Omental fat pad (tissue), 4 donors: ENCODE results near the gene GALM. TPM values are rescaled to one million over a fixed set of nuclear protein-coding genes. Genes with fewer than 3 reads are reported as not detected.
"Not testable (repeated sequence)": the region's sequence is repeated elsewhere in the genome, so short reads cannot be mapped to it uniquely, and the experiment has no call there.

Experiments
- ATAC-seq: fragments of 150-250 bp; one replicate; pipeline ENCODE4 v1.9.1; 2016; ENCODE audit warnings: mild to moderate bottlenecking, moderate library complexity; ENCODE audit not compliant: low FRiP score
- DNase-seq: peaks from one replicate; pipeline ENCODE4 v3.0.0-alpha.2; 2019; ENCODE audit warnings: low spot score
- CTCF ChIP-seq, 3 donors: fragments of 450-650 bp; IDR thresholded peaks; one replicate each; pipeline ENCODE4 v1.5.1; 2016 to 2017; ENCODE audit warnings: antibody characterized with exemption in 3 of 3, mild to moderate bottlenecking in 3 of 3, moderate library complexity in 2 of 3
- total RNA-seq, 4 donors: library from RNA; depleted of rRNA; stranded (reverse); fragments of >200 nt; gene quantifications; one replicate each; pipeline ENCODE4 v1.1.0, GENCODE V29; 2016

The GALM gene
- total RNA-seq, 4 donors from 2014 or later, result 9.7 to 29.3 (median 25.7) TPM

- no peak for DNase-seq
- TF ChIP-seq CTCF (IDR thresholded peaks at IDR 0.05), result no peak
- ATAC-seq, result no peak
Measured at GRCh38 chr2:38668092-38668491, 2.2 kb downstream of the GALM start.

GRCh38 chr2:38668779-38669479 lies 3.0 kb downstream of the GALM start:
- DNase-seq, result no peak
- no peak for TF ChIP-seq CTCF (IDR thresholded peaks at IDR 0.05)
- ATAC-seq, result no peak

- ATAC-seq (no peak), DNase-seq (no peak)
- TF ChIP-seq CTCF (IDR thresholded peaks at IDR 0.05), result no peak
Measured at GRCh38 chr2:38671303-38671702, 5.4 kb downstream of the GALM start.

- TF ChIP-seq CTCF (IDR thresholded peaks at IDR 0.05), result no peak
- no peak for ATAC-seq
- DNase-seq, result no peak
Measured at GRCh38 chr2:38671946-38672345, 6.0 kb downstream of the GALM start.

GRCh38 chr2:38672445-38673391 lies 6.8 kb downstream of the GALM start:
- no peak for ATAC-seq
- no peak for DNase-seq
- TF ChIP-seq CTCF (IDR thresholded peaks at IDR 0.05), result no peak

- ATAC-seq (no peak), DNase-seq (no peak)
- TF ChIP-seq CTCF (IDR thresholded peaks at IDR 0.05), result no peak
Measured at GRCh38 chr2:38676681-38677080, 10.8 kb downstream of the GALM start.

- not testable (repeated sequence) for ATAC-seq, DNase-seq
Measured at GRCh38 chr2:38680868-38681267, 15.0 kb downstream of the GALM start.
